Kasumi-1 (cell line): ENCODE results near the gene DCK.
"Not testable (repeated sequence)": the region's sequence is repeated elsewhere in the genome, so short reads cannot be mapped to it uniquely, and the experiment has no call there.

Experiments
- DNase-seq, 2 experiments: peaks; one replicate each; lab custom pipeline; 2025; lab: John Stamatoyannopoulos, UW

Gene DCK

DNA sequence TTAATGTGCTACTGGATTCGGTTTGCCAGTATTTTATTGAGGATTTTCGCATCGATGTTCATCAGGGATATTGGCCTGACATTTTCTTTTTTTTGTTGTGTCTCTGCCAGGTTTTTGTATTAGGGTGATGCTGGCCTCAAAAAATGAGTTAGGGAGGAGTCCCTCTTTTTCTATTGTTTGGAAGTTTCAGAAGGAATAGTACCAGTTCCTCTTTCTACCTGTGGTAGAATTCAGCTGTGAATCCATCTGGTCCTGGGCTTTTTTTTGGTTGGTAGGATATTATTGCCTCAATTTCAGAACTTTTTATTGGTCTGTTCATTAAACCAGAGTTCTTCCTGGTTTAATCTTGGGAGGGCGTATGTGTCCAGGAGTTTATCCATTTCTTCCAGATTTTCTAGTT lies 7.9 kb downstream of the DCK start:
- DNase-seq = not testable (repeated sequence)

DNA sequence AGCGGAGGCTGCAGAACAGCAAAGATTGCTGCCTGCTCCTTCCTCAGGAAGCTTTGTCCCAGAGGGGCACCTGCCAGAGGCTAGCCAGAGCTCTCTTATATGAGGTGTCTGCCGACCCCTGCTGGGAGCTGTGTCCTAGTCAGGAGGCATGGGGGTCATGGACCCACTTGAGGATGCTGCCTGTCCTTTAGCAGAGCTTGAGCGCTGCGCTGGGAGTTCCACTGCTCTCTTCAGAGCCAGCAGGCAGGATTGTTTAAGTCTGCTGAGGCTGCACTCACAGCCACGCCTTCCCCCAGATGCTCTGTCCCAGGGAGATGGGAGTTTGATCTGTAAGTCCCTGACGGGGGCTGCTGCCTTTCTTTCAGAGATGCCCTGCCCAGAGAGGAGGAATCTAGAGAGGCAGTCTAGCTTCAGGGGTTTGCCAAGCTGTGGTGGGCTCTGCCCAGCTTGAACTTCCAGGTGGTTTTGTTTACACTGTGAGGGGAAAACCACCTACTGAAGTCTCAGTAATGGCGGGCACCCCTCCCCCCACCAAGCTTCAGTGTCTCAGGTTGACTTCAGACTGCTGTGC lies 10.9 kb downstream of the DCK start:
- no peak for DNase-seq

DNA sequence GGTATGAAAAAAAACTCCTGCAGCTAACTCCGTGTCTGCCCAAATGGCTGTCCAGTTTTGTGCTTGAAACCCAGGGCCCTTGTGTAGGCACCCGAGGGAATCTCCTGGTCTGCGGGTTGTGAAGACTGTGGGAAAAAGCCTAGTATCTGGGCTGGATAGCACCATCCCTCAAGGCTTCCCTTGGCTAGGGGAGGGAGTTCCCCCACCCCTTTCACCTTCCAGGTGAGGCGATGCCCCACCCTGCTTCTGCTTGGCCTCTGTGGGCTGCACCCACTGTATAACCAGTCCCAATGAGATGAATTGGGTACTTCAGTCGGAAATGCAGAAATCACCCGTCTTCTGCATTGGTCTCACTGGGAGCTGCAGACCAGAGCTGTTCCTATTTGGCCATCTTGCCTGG lies 11.6 kb downstream of the DCK start:
- not testable (repeated sequence) for DNase-seq

DNA sequence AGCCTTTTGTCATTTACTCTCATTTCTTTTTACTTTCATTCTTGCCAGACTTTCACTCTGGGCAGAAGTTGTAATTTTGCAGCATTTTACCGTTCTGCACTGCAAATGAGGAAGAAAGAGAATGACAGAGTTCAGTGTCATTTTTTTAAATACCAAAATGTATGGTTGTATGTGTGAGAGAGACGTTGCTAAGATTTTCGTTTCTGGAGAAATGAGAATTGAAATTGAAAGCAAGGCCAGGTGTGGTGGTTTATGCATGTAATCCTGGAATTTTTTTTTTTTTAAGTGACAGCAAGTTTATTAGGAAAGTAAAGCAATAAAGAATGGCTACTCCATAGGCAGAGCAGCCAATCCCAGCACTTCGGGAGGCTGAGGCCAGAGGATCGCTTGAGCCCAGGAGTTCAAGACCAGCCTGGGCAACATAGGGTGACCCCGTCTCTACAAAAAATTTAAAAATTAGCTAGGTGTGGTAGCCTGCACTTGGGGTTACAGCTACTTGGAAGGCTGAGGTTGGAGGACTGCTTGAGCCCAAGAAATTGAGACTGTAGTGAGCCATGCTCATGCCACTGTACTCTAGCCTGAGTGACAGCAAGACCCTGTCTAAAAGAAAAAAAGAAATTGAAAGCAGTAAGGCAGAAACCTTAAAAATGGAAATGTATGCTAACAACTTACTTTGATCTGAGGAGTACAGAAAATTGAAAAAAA lies 12.9 kb downstream of the DCK start:
- no peak for DNase-seq

DNA sequence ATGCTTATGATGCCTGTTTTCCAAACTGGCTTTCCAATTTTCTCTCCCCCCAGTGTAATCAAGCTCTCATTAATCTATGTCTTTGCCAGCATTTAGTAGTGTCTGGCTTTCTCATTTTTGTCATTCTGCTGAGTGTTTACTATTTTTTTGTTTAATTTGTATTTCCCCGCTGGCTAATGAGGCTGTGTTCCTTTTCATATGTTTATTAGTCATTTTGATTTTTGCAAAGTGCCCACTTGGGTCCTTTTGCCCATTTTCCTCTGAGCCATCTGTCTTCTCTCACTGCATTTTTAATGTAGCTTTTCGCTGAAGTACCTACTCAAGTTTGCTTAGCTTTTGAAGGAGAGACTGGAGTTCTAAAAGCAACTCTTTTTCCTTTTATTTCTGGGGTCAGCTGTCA lies 14.7 kb downstream of the DCK start:
- DNase-seq = no peak

DNA sequence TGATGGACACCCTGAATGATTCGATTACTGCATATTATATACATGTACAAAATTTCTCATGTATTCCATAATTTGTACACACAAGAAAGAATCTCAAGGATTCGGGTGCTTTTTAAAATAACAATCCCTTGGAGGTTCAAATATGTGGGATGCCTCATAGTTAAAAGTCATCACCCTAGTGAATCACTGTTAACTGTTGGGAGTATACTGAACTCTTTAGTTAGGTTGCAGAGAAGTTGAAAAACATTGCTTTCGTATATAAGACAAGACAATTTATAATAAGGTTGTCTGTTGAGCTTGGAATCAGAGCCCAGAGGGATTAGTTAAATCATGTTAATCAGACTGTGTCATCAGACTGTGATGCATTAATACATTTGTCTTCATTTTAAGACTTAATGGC lies 15.6 kb downstream of the DCK start:
- DNase-seq = no peak

DNA sequence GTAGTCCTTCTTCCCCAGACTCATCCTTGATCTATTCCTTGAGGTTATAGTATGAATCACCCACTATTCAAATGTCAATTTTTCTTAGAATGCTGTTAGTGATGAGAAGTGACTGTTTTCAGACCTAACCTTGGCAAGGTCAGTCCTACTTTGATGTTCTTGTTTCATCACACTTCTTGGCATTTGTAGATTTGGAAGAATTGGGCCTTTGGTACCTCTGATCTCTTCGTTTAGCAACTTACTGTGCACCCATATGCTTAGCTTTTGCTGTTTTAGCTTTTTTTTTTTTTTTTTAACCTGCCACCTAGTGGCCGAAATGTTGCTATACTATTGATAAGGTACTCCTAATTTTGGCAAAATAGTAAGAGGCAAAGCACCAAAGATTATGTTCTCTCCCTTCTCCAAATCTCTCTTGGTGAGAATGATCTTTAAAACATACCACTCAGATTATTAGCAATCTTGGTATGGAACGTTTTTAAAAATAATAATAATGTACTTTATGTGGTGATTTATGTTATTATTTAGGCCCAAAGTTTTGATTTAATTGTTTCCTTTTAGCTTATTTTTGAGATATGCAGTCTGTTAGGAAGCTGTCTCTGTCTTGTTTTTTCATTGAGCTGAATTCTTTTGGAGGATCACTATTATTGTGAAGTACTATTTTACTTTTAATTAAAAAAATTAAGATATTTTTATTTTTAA lies 16.6 kb downstream of the DCK start:
- peak; percentile 35 to 50 for DNase-seq

DNA sequence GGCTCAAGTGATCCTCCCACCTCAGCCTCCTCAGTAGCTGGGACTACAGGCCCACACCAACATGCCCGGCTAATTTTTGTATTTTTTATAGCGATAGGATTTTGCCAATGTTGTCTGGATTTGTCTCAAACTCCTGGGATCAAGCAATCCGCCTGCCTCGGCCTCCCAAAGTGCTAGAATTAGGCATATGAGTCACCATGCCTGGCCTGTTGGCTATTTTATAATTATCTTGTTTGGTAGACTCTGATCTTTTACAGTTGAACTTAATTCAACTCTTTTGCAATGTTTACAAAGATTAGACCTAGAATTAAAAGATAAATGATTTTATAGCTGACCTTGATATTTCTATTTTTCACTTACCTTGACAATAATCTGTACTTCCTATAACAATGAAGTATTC lies 18.0 kb downstream of the DCK start:
- DNase-seq = no peak

DNA sequence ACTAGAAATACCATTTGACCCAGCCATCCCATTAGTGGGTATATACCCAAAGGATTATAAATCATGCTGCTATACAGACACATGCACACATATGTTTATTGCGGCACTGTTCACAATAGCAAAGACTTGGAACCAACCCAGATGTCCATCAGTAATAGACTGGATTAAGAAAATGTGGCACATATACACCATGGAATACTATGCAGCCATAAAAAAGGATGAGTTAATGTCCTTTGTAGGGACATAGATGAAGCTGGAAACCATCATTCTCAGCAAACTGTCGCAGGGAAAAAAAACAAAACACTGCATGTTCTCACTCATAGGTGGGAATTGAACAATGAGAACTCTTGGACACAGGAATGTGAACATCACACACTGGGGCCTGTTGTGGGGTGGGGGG lies 23.9 kb downstream of the DCK start:
- DNase-seq = not testable (repeated sequence)

DNA sequence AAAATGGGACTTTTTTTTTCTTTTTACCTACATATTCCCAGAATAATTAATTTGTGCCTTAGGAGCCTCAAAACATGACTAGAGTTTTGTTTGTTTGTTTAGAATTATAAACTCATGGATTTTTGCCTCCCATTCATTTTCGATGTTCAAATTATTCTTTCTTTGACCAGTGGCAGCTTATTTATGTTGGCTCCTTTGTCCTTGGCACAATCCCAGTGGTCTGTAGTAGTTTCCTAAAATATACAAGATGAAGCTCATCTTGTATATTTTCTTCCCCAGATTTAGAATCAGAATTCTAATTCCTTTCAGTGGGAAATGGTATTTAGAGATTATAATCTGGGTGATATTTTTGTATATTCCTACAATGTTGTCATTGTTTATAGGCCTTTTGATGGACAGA lies 27.2 kb downstream of the DCK start:
- no peak for DNase-seq

DNA sequence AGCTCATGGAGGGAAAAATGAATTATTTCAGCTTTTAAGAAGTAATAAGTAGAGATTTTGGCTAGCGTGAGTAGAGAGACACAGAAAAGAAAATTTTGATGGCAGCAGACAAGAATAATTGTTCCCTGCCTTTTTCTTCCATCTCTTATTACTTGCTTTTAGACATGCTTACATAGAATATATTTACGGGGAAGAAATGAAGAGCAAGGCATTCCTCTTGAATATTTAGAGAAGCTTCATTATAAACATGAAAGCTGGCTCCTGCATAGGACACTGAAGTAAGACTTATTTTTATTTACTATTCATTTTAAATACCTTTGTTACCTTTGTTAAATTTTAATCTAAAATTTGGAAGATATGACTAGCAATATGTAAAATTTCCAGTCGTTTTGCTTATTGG lies 32.2 kb downstream of the DCK start:
- no peak for DNase-seq

DNA sequence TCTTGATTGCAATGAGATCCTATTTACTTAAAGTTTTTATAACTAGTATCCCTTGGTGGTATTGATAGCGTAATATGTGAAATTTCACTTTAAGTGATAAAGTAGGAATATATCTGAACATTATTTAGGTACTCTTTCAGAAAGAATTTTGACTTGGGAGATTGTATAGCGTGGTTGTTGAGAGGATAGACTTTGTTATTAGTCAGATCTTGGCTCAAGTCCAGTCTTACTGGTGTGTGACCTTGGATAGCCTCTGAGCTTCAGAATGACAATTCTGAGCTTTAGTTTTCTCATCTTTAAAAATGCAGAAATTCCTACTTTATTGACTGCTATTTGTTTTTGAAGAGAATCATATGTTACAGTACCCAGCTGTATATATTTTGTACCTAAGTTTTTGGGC lies 32.6 kb downstream of the DCK start:
- peak; percentile 18 to 21 for DNase-seq

DNA sequence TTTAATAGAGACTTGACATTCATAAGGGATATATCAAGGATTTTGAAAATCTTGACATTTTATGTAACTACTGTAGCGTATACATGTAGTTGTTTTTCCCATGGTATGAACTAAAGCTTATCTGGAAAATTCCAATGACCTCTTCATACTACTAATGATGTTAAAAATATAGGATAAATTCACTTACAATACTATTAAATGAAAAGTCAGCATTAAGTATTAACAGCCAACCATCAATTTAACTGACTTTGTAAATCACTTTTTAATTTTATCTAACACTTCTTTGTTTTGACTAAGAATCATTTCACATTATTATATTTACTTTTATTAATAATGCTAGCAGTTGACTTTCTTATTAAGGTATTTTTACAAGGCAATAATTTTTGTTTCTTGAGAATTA lies 34.2 kb downstream of the DCK start:
- no peak for DNase-seq

DNA sequence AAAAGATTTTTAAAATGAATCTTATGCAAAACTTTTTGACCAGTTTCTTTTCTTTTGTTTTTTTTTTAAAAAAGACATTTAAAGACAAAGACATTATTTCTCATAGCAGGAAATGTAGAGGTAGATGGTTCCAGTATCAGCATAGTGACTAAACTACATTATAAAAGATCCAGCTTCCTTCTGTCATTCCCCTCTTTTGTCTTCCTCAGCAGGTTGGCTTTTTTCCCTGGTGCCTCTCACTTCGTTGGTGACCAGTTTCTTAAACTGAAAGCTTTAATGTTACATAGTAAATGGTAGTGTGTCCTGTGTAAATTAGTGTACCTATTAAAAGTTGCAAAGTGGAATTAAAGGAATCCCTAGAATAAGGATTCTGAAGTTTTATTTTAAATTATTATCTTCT lies 36.1 kb downstream of the DCK start:
- DNase-seq = no peak

DNA sequence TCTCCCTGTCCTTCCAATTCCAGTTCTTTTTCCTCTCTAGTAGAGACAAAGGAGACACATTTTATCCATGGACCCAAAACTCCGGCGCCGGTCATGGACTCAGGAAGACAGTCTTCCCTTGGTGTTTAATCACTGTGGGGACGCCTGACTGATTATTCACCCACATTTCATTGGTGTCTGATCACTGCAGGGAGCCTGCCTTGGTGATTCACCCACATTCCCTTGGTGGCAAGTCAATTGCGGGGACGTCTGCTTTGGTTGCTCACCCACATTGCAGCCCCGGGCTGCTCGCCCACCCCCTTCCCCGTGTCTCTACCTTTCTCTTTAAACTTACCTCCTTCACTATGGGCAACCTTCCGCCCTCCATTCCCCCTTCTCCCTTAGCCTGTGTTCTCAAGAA lies 38.7 kb downstream of the DCK start:
- not testable (repeated sequence) for DNase-seq

DNA sequence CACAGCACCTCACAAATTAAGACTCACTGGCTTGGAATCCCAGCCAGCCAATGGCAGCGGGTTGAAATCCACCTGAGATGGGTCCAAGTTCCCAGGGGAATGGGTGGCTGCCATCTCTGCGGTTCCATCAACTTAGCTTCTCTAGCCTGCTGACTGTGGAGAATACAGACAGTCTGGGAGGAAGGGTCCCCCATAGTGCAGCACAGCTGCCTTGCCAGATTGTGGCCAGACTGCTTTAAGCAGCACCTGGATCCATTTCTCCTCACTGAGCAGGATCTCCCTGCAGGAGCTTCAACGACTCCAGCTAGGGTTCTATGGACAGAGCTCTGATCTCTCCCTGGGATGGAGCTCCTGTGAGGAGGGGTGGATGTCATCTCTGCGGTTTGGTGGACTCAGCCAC lies 51.8 kb downstream of the DCK start:
- DNase-seq = peak in 1 of 2 experiments; percentile 6

DNA sequence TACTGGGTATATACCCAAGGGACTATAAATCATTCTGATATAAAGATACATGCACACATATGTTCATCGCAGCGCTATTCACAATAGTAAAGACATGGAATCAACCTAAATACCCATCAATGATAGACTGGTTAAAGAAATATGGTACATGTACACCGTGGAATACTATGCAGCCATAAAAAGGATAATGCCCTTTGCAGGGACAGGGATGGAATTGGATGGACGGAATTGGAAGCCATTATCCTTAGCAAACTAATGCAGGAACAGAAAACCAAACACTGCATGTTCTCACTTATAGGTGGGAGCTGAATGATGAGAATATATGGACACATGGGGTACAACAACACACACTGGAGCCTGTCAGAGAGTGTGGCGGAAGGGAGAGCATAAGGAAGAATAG lies 55.9 kb downstream of the DCK start:
- no peak for DNase-seq

DNA sequence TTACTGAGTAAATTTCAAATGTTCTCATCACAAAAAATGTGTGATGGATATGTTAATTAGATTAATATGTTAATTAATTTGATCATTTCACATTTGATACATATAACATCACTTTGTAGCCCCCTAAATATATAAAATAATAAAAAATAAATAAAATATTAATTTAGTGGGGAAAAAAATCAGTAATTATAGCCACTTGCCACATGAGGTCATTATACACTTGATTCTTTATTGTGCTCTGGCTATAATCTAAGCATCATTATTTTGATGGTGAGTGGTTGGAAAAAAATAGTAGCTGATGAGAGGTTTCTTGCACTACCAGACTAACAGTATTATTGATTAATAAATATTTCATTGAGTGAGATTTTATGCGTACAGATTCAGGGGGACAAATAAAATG lies 57.4 kb downstream of the DCK start:
- DNase-seq = peak in 1 of 2 experiments; percentile 34

DNA sequence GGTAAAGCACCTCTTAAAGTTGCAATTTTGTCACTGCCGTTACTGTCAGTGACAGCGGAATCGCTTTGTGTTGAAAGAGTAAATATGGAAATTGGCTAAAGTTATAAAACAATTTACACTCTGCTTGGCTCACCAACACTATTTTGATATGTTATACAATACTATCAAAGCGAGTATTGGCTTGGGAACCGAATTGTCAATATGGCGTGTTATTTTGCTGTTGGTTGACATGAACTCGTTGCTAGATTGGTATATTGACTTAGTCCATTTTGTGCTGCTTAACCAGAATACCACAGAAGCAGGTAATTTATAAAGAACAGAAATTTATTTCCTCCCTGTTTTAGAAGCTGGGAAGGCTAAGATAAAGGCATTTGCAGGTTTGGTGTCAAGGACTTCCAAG lies 58.6 kb downstream of the DCK start:
- DNase-seq = no peak

DNA sequence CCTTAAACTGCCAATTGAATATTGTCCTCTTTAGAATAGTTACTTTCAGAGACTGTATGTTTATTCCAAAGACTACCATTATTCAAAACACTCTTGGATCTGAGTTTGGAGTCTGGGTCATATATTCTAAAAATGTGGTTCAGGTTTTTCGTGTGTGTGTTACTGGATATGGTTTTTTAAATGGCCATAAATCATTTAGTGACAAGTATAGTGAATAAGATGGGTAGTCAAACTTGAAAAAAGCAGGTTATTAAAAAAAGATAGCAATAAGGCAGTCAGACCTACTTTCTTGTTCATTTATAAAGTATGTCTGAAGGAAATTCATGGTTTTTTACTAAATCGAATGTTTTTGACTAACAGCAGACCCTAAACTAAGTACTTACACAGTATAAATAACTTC lies 59.3 kb downstream of the DCK start:
- no peak for DNase-seq

DNA sequence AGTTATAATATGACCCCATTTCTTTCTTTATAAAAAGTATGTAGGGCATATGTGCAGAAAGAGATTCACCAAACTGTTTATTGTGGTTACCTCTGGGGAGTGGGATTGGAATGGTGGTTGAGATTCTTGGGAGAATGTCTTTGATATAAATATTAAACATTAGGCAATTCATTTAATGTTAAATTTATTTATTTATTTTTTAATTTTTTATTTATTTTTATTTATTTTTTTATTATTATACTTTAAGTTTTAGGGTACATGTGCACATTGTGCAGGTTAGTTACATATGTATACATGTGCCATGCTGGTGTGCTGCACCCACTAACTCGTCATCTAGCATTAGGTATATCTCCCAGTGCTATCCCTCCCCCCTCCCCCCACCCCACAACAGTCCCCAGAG lies 60.2 kb downstream of the DCK start:
- DNase-seq = not testable (repeated sequence)

DNA sequence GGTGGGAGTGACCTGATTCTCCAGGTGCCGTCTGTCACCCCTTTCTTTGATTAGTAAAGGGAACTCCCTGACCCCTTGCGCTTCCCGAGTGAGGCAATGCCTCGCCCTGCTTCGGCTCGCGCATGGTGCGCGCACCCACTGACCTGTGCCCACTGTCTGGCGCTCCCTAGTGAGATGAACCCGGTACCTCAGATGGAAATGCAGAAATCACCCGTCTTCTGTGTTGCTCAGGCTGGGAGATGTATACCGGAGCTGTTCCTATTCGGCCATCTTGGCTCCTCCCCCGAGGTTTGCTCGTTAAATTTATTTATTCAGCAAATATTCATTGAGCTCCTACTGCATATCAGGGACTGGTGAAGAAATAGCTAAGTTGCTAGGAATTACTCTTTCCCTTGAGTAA lies 66.1 kb downstream of the DCK start:
- DNase-seq = not testable (repeated sequence)

DNA sequence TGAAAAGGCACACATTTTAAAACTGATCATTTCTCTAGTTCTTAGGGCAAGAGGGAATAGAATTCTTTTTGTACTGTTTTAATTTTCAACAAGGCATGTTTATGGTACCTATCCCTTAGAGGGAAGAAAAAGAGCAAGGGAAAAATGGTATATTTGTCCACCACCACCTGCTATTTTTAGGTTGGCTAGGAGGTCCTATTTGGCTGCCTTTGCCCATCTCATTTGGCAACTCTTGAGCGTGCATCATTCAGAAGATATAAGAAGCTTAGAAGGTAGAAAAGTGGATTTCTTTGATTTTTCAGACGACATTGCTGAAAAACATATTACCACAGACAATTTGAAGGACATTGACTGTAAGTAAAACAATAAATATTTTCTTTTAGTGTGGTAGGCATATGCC lies 69.0 kb downstream of the DCK start:
- DNase-seq = no peak

DNA sequence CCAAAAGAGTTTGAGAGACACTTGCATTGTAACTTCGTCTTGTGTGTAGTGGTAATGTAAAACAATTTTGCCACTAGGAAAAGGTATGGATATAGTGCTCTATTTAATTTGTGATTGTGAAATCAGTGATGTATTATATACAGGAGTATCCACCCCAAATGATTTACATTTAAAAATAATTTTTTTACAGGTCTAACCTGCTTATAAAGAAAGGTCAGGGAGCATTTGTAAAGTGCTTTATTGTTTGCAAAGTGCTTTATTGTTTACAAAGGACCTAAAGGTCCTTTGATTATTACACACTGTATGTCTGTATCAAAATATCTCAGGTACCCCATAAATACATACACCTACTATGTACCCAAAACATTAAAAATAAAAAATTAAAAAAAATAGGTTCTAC lies 70.3 kb downstream of the DCK start:
- no peak for DNase-seq
